KG1 (cell line): ENCODE measurements around the gene EML5.

ENCODE experiments used
- DNase-seq: peaks from one replicate; lab custom pipeline; 2025; lab: John Stamatoyannopoulos, UW

The EML5 gene

GRCh38 chr14:88614218-88614907 lies 178.4 kb downstream of the EML5 start:
- DNase-seq, result no peak

- DNase-seq, result peak; percentile 14
Observed at GRCh38 chr14:88613552-88614010, 179.2 kb downstream of the EML5 start.

GRCh38 chr14:88612981-88613380 lies 179.8 kb downstream of the EML5 start:
- no peak for DNase-seq

GRCh38 chr14:88611878-88612277 lies 180.9 kb downstream of the EML5 start:
- no peak for DNase-seq

- no peak for DNase-seq
Observed at GRCh38 chr14:88607829-88608228, 184.9 kb downstream of the EML5 start.

GRCh38 chr14:88605594-88605993 lies 187.2 kb downstream of the EML5 start:
- no peak for DNase-seq

GRCh38 chr14:88604212-88604611 lies 188.5 kb downstream of the EML5 start:
- no peak for DNase-seq

GRCh38 chr14:88599761-88600439 lies 192.9 kb downstream of the EML5 start:
- no peak for DNase-seq

GRCh38 chr14:88599326-88599725 lies 193.4 kb downstream of the EML5 start:
- DNase-seq, result no peak

- no peak for DNase-seq
Observed at GRCh38 chr14:88598097-88598675, 194.6 kb downstream of the EML5 start.

GRCh38 chr14:88597601-88598000 lies 195.2 kb downstream of the EML5 start:
- DNase-seq, result no peak

- no peak for DNase-seq
Observed at GRCh38 chr14:88597038-88597437, 195.7 kb downstream of the EML5 start.

GRCh38 chr14:88592031-88592430 lies 200.7 kb downstream of the EML5 start:
- DNase-seq, result no peak

GRCh38 chr14:88590173-88590572 lies 202.6 kb downstream of the EML5 start:
- DNase-seq, result no peak

- no peak for DNase-seq
Observed at GRCh38 chr14:88588081-88588480, 204.7 kb downstream of the EML5 start.

- no peak for DNase-seq
Observed at GRCh38 chr14:88584451-88584850, 208.3 kb downstream of the EML5 start.

- no peak for DNase-seq
Observed at GRCh38 chr14:88576222-88576621, 216.5 kb downstream of the EML5 start.

- no peak for DNase-seq
Observed at GRCh38 chr14:88572117-88572516, 220.6 kb downstream of the EML5 start.

GRCh38 chr14:88568196-88568595 lies 224.6 kb downstream of the EML5 start:
- no peak for DNase-seq

- DNase-seq, result no peak
Observed at GRCh38 chr14:88565427-88565826, 227.3 kb downstream of the EML5 start.

- no peak for DNase-seq
Observed at GRCh38 chr14:88563845-88564244, 228.9 kb downstream of the EML5 start.

- peak; percentile 84 for DNase-seq
Observed at GRCh38 chr14:88562831-88563686, 229.7 kb downstream of the EML5 start, which contains the start of gene ZC3H14. Gene ZC3H14 (plus strand): TSS chr14:88563037. CDS start chr14:88563134, 97 bp downstream.
